Islet of Langerhans (tissue), 1 donor: ENCODE measurements around the gene EEF1AKMT2.
"Not testable (repeated sequence)": the region's sequence is repeated elsewhere in the genome, so short reads cannot be mapped to it uniquely, and the experiment has no call there.

Source experiments
- FAIRE-seq: peaks from one replicate; lab custom pipeline; 2011; peaks lifted over from hg19 to GRCh38; lab: Jason Lieb, UNC

Gene EEF1AKMT2

GRCh38 chr10:124791547-124792348, at the start of gene EEF1AKMT2:
Gene EEF1AKMT2 (minus strand): TSS chr10:124791887. CDS start chr10:124791833, 54 bp downstream.
- no peak for FAIRE-seq

- FAIRE-seq: no peak
Observed at GRCh38 chr10:124837687-124838086, 46.0 kb upstream of the EEF1AKMT2 start.

- no peak for FAIRE-seq
Observed at GRCh38 chr10:124831116-124831515, 39.4 kb upstream of the EEF1AKMT2 start.

- no peak for FAIRE-seq
Observed at GRCh38 chr10:124830445-124830844, 38.8 kb upstream of the EEF1AKMT2 start.

- no peak for FAIRE-seq
Observed at GRCh38 chr10:124829447-124830115, 37.9 kb upstream of the EEF1AKMT2 start.

DNA sequence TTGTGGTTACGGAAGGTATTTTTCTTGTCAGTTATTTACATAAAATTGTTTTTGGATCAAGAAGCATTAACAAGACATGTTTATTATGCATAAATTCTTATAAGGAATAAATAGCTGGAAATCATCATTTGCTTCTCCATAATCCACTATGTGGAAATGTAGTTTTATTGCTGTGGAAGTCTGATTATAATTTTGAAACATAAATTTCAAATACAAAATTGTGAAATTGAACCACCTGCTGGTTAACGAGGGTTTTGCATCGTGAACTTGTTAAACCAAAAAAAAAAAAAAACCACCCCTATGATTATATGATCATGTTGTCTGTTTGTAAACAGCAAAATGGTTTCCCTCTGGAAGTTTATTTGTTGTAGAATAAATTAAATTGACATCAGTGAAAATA, 35.8 kb upstream of the EEF1AKMT2 start:
- peak; percentile 91 for FAIRE-seq

GRCh38 chr10:124826262-124826661, 34.6 kb upstream of the EEF1AKMT2 start:
- no peak for FAIRE-seq

DNA sequence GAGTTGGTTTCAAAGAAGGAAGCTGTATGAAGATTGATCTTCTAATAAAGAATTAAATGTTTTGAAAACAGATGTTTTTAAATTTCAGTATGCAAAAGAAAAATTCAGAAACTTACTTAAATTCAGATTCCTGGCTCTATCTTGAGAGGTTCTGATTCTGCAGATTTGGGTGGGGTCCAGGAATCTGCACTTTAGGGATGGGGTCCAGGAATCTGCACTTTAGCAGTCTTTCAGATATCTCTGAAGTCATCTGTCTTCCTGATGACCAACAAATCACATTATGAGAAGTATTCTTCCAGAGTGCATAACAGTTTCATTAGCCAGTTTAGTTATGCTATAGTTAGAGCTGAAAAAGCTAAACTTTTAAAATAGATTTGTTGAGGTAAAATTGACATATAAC, 34.0 kb upstream of the EEF1AKMT2 start:
- no peak for FAIRE-seq

GRCh38 chr10:124824932-124825331, 33.2 kb upstream of the EEF1AKMT2 start:
- not testable (repeated sequence) for FAIRE-seq

DNA sequence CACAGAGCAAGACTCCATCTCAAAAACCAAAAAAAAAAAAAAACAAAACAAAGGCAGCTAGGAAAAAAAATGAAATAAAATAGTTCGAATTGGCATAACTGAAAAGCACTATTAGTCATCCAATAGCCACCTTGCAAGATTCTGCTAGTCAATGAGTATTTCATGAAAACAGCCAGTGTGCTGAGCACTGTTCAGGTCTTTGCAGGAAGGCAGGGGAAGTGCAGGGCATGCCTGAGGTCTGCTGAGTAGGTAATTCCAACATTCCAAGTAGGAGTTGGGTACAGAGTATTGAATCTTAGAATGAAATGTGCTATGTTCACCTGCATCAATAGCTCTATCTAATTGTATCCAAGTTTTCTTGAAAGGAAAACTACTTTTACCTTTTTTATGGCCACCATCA, 32.8 kb upstream of the EEF1AKMT2 start:
- FAIRE-seq: no peak

DNA sequence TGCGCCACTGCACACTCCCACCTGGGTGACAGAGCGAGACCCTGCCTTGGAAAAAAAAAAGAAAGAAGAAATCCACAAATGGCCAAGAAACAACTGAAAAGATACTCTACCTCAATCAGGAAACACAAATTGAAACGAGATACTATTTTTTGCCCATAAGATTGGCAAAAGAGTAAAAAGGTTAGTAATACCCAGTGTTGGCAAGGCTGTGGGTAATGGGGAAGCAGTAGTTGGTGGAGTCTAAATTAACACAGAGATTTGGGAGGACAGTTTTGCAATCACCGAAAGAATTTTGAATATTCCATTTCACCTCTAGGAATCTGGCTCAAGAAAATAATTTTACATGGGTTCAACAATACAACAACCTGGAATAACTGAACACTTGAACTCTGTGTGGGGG, 29.8 kb upstream of the EEF1AKMT2 start:
- FAIRE-seq: no peak

- no peak for FAIRE-seq
Observed at GRCh38 chr10:124820121-124820520, 28.4 kb upstream of the EEF1AKMT2 start.

DNA sequence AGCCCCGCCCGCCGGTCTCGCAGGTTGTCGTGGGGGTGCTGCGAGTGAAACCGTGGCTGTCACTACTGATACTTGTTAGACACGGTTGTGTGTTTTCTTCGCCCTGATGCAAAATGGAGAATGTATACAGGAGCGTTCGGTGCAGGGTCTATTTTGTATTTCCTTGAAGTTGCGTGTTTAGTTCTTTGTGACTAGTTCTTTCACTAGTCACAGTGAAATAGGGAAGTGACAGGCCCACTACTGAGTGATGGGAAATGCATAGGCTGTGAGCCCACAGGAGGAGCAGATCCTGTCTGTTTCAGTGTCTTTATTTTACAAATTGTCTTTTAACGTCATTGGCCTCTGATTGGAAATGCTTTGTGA, 10.6 kb upstream of the EEF1AKMT2 start:
- no peak for FAIRE-seq

DNA sequence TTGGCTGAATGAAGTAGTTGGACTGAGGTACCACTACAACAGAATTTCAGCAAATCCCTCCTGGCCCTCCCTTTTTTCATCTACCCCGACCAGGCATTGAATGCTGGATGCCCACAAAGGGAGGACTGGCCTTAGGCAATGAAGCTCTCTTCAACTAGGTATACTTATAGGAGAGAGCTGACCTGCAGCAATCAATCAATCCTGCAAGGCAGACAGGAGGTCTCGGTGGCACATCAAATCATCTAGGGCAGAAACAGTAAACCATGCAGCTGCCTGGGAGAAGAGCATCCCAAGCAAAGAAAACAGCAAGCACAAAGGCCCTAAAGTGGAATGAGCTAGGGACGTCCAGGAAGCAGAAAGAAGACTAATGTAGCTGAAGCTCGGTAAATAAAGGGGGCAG, 7.5 kb upstream of the EEF1AKMT2 start:
- FAIRE-seq: no peak

DNA sequence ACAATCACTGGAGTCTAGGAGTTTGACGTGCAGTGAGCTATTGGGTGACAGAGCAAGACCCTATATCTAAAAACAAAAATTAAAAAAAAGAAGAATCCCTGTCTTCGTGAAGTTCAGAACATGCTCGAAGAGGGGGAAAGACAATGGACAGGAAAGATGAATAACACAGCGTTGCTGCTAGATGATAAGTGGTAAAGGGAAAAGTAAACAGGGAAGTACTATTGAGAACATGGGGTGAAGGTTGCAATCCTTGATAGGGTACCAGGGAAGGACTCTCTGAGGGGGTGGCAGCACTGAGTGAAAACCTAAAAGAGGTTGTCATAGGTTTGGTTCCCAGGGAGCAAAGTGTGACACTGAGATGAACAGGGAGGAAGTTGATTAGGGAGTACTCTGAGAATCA, 7.1 kb upstream of the EEF1AKMT2 start:
- FAIRE-seq: no peak

DNA sequence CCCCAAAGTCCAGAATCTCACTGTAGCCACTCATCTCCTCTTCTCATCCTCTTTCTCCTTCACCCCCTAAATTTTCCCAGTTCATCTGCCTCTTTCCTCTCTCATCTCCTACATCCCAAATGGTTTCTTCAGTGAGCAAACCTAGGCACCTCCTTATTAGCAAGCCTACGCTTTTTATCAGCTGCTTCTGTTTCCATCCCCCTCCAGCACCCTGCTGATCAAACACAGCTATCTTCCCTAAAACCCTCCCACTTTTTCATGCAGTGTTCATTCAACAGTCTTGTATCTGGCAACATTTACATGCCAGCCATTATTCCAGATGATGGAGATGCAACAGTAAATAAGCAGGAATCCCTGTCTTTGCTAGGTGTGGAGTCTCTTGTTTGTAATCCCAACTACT, 6.7 kb upstream of the EEF1AKMT2 start:
- no peak for FAIRE-seq

- FAIRE-seq: no peak
Observed at GRCh38 chr10:124792998-124793352, 1.3 kb upstream of the EEF1AKMT2 start.

GRCh38 chr10:124782900-124783299, 8.8 kb downstream of the EEF1AKMT2 start:
- not testable (repeated sequence) for FAIRE-seq

DNA sequence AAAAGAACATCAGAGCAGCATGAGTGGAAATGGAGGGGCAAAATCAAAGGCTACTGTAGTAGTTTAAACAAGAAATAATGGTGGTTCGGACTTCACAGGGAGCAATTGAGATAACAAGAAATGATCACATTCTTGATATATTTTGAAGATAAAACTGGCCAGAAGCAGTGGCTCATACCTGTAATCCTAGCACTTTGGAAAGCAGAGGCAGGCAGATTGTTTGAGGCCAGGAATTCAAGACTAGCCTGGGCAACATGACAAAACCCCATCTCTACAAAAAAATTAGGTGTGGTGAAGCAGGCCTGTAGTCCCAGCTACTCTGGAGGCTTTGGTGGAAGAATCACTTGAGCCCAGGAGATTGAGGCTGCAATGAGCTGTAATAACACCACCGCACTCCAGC, 22.9 kb downstream of the EEF1AKMT2 start:
- FAIRE-seq: no peak

- FAIRE-seq: no peak
Observed at GRCh38 chr10:124765256-124765655, 26.4 kb downstream of the EEF1AKMT2 start.

- no peak for FAIRE-seq
Observed at GRCh38 chr10:124763267-124763666, 28.4 kb downstream of the EEF1AKMT2 start.

GRCh38 chr10:124762281-124762680, 29.4 kb downstream of the EEF1AKMT2 start:
- no peak for FAIRE-seq

GRCh38 chr10:124756156-124756903, 35.4 kb downstream of the EEF1AKMT2 start:
- no peak for FAIRE-seq
